ENCODE measurements around the gene WDR82. TPM values are rescaled to one million over a fixed set of nuclear protein-coding genes. Genes with fewer than 3 reads are reported as not detected.

The WDR82 gene
- total and polyA plus RNA-seq, 10 of the 15 experiments (the other 5 are each of a cell fraction or from before 2014, with no cell fraction given) = 10.1 to 82.4 (median 48.7) TPM

- H3K4me2 ChIP-seq (ENCODE audit: control insufficient read depth, insufficient read depth) = peak overlapping the region; percentile 44
- H3K9me3 ChIP-seq (replicated peaks; ENCODE audit: control insufficient read depth, insufficient read depth, low read length) = no peaks in the 10 kb centered on the region
- no peak overlapping the region for H3K4me3 ChIP-seq
- DNase-seq (ENCODE audit: low read depth, low spot score) (peak; percentile 47), ATAC-seq (peak; percentile 77), FAIRE-seq (no peak)
- no peak overlapping the region; the same call in 1 of the 2 replicates for H2AFZ ChIP-seq (ENCODE audit: control insufficient read depth, low read depth, low read length)
- peak overlapping the region; percentile 70 for H3K27ac ChIP-seq (ENCODE audit: control insufficient read depth, insufficient read depth)
- peaks cover 63% of the 10 kb centered on the region for H3K4me1 ChIP-seq (ENCODE audit: control insufficient read depth, insufficient read depth, low read length)
- no peaks in the 10 kb centered on the region; a peak in 1 of 4 replicates for H3K36me3 ChIP-seq (ENCODE audit: control insufficient read depth in 2 of 2, insufficient read depth in 2 of 2, low read length in 1 of 2)
- RAD21 ChIA-PET (ENCODE audit: unreplicated experiment) = interaction anchor here (0.6 to 3.7 kb wide), 7 partner anchors 10 to 58 kb away, joined by 3 to 11 read pairs (median 3); partner anchors contain the start of gene GLYCTK
- no peaks in the 10 kb centered on the region for H4K20me1 ChIP-seq (ENCODE audit: control insufficient read depth, insufficient read depth)
- no peaks in the 10 kb centered on the region for H3K79me2 ChIP-seq (ENCODE audit: control insufficient read depth, insufficient read depth, low read length)
- no TSS peak for BruUV-seq (replicated peaks)
- SMC1A ChIA-PET (ENCODE audit: uncharacterized antibody, unreplicated experiment) = interaction anchor here (0.6 to 2.6 kb wide), 7 partner anchors 10 to 80 kb away, joined by 3 to 12 read pairs (median 3); no protein-coding TSS in a partner anchor
- in situ Hi-C loops (cut with MboI) = no loop called here
- WGBS (ENCODE audit: insufficient coverage, insufficient replicate concordance, low lambda C conversion rate, missing lambda C conversion rate) = 56% methylated on average over 9 of the region's 9 CpGs
- intact Hi-C loops (cut with micrococcal nuclease; ENCODE audit: unreplicated experiment) = no loop called here
- no peaks in the 10 kb centered on the region for H3K27me3 ChIP-seq (replicated peaks in 1 of 2; ENCODE audit: control insufficient read depth in 2 of 2, insufficient read depth in 2 of 2, low read length in 1 of 2)
- H3K9ac ChIP-seq (ENCODE audit: control insufficient read depth, insufficient read depth, low read length) = peak overlapping the region; percentile 41
- POLR2A ChIA-PET = interaction anchor here (0.6 to 5.7 kb wide), 5 partner anchors 10 to 1456 kb away, joined by 3 to 29 read pairs (median 4); partner anchors contain the start of gene GLYCTK
- CTCF ChIA-PET = interaction anchor here (3.1 to 8.2 kb wide), 2 partner anchors 10 to 28 kb away, joined by 19 to 60 read pairs; no protein-coding TSS in a partner anchor
- no peak for TF ChIP-seq ZNF622 (IDR thresholded peaks at IDR 0.05)
- peak; percentile 43; the same call in 1 of the 2 replicates for TF ChIP-seq EED (IDR thresholded peaks at IDR 0.05; ENCODE audit: low read depth)
- peak; percentile 51 for TF ChIP-seq SP1 (IDR thresholded peaks at IDR 0.05; ENCODE audit: low read depth, low read length)
- TF ChIP-seq CBFB (IDR thresholded peaks at IDR 0.05; ENCODE audit: low read depth) = 0 out of 2 replicates have a peak, but pooled peaks have one; percentile 15
- no peak for TF ChIP-seq RAD21 (IDR thresholded peaks at IDR 0.05; ENCODE audit: insufficient read depth, low read depth, low read length)
- TF ChIP-seq BCL3 (IDR thresholded peaks at IDR 0.05; ENCODE audit: borderline replicate concordance, insufficient read depth, low read depth, low read length, poor library complexity, severe bottlenecking) = peak; percentile 57
- peak; percentile 63 for TF ChIP-seq CREB1 (IDR thresholded peaks at IDR 0.05; ENCODE audit: low read depth)
- 0 out of 4 replicates have a peak, but pooled peaks of 1 of the 2 experiments have one; percentile 15 for TF ChIP-seq ETV6 (conservative IDR thresholded peaks at IDR 0.05 in 1 of 2, IDR thresholded peaks at IDR 0.05 in 1 of 2; ENCODE audit: borderline replicate concordance in 1 of 2, low read depth in 1 of 2)
- TF ChIP-seq ATF7 (IDR thresholded peaks at IDR 0.05; ENCODE audit: low read depth) = peak; percentile 77
- TF ChIP-seq PAX5 (IDR thresholded peaks at IDR 0.05; ENCODE audit: borderline replicate concordance, low read depth, low read length) = peak; percentile 72; the same call in 1 of the 2 replicates
- no peak for TF ChIP-seq JUND (IDR thresholded peaks at IDR 0.05; ENCODE audit: low read depth, low read length)
- no peak for TF ChIP-seq BRCA1 (IDR thresholded peaks at IDR 0.05; ENCODE audit: low read depth, low read length)
- TF ChIP-seq NKRF (conservative IDR thresholded peaks at IDR 0.05) = 0 out of 2 replicates have a peak, but pooled peaks have one; percentile 36
- TF ChIP-seq HDGF (IDR thresholded peaks at IDR 0.05) = peak; percentile 84; the same call in 1 of the 2 replicates
- no peak for TF ChIP-seq TAF1 (IDR thresholded peaks at IDR 0.05; ENCODE audit: borderline replicate concordance, low read depth, low read length)
- TF ChIP-seq NBN (IDR thresholded peaks at IDR 0.05) = peak; percentile 69
- peak; percentile 60 for TF ChIP-seq RUNX3 (IDR thresholded peaks at IDR 0.05; ENCODE audit: low read length)
- peak; percentile 56; the same call in 1 of the 2 replicates for TF ChIP-seq NR2F1 (conservative IDR thresholded peaks at IDR 0.05)
- no peak for TF ChIP-seq STAT1 (conservative IDR thresholded peaks at IDR 0.05)
- TF ChIP-seq CBX5 (IDR thresholded peaks at IDR 0.05; ENCODE audit: low read depth) = no peak
- TF ChIP-seq HDAC6 (IDR thresholded peaks at IDR 0.05; ENCODE audit: unreplicated experiment) = no peak
- TF ChIP-seq EP300 (IDR thresholded peaks at IDR 0.05; ENCODE audit: borderline replicate concordance in 1 of 2, control insufficient read depth in 1 of 2, low read depth in 2 of 2, low read length in 2 of 2) = peak; percentile 72 to 81; a peak in 2 of 4 replicates
Observed at GRCh38 chr3:52310861-52311575, 32.6 kb upstream of the WDR82 start.
